B cell (primary cell): Measurements from ENCODE around the gene MARCKS. TPM values are rescaled to one million over a fixed set of nuclear protein-coding genes. Genes with fewer than 3 reads are reported as not detected.

Experiments
- ATAC-seq: fragments of 200-7000 bp; cut with Tn5 transposase; one replicate; pipeline ENCODE4 v1.10.0; 2021; ENCODE audit warnings: low read depth, mild to moderate bottlenecking, moderate number of reproducible peaks, moderate library complexity
- CTCF ChIA-PET: fragments of 350-600 bp; sonication (Branson Sonifier 250); formaldehyde crosslinking; loops from one replicate; lab custom pipeline; 2021; ENCODE audit warnings: antibody characterized with exemption, inconsistent platforms; lab: Charles Lee
- POLR2A ChIA-PET: fragments of 350-600 bp; sonication (Branson Sonifier 250); formaldehyde crosslinking; loops from one replicate; lab custom pipeline; 2021; ENCODE audit warnings: antibody characterized with exemption; lab: Charles Lee
- DNase-seq: peaks from one replicate; pipeline ENCODE4 v3.0.0; 2013
- H2AFZ ChIP-seq: 2 replicates; pipeline ENCODE4 v1.6.1; 2012; ENCODE audit warnings: mild to moderate bottlenecking, low read depth, low read length; ENCODE audit not compliant: insufficient read depth, poor library complexity, severe bottlenecking
- H3K27ac ChIP-seq, 2 donors: 1 replicate in 1 of 2; 2 replicates in 1 of 2; pipeline ENCODE4 v1.5.1; 2012 to 2013; ENCODE audit warnings: low read length in 2 of 2, mild to moderate bottlenecking in 2 of 2, moderate library complexity in 1 of 2
- H3K27me3 ChIP-seq, 4 experiments: fragments of 200-600 bp in 1 of 4; sonication (generic) in 1 of 4; replicated peaks in 1 of 4; 1 replicate in 2 of 4; 2 replicates in 2 of 4; pipeline versions ENCODE4 v1.6.1 to v1.7.0; 2013 to 2016; ENCODE audit warnings: low read length in 3 of 4, mild to moderate bottlenecking in 2 of 4, mixed read lengths in 1 of 4, moderate library complexity in 1 of 4; ENCODE audit not compliant: insufficient read depth in 4 of 4, control insufficient read depth in 3 of 4; ENCODE audit errors: control extremely low read depth in 1 of 4
- H3K36me3 ChIP-seq, 2 experiments: replicated peaks in 1 of 2; 1 replicate in 1 of 2; 2 replicates in 1 of 2; pipeline versions ENCODE4 v1.6.1 to v1.7.1; 2013; ENCODE audit warnings: low read length in 1 of 2; ENCODE audit not compliant: insufficient read depth in 2 of 2, control insufficient read depth in 1 of 2; ENCODE audit errors: control extremely low read depth in 1 of 2, extremely low read depth in 1 of 2
- H3K4me1 ChIP-seq, 2 donors: fragments of 200-600 bp in 1 of 2; sonication (generic) in 1 of 2; 1 replicate in 1 of 2; 2 replicates in 1 of 2; pipeline versions ENCODE4 v1.5.1 to v1.6.1; 2013 to 2017; ENCODE audit warnings: low read length in 2 of 2; ENCODE audit not compliant: control insufficient read depth in 2 of 2, insufficient read depth in 2 of 2
- H3K4me2 ChIP-seq: replicated peaks from 2 replicates; pipeline ENCODE3; 2012; ENCODE audit warnings: mild to moderate bottlenecking, low read depth, low read length; ENCODE audit not compliant: poor library complexity, severe bottlenecking
- H3K4me3 ChIP-seq, 5 experiments: fragments of 200-600 bp in 1 of 5; sonication (generic) in 1 of 5; 1 replicate in 3 of 5; 2 replicates in 2 of 5; pipeline versions ENCODE4 v1.5.1 to v1.7.0; 2011 to 2016; ENCODE audit warnings: low read length in 4 of 5, mild to moderate bottlenecking in 4 of 5, low read depth in 2 of 5, control low read depth in 1 of 5, moderate library complexity in 1 of 5; ENCODE audit not compliant: insufficient read depth in 1 of 5; ENCODE audit errors: control extremely low read depth in 1 of 5, extremely low read depth in 1 of 5
- H3K79me2 ChIP-seq: fragments of 200-600 bp; sonication (generic); one replicate; pipeline ENCODE4 v1.6.0; 2016; ENCODE audit warnings: low read length; ENCODE audit not compliant: control insufficient read depth, insufficient read depth
- H3K9ac ChIP-seq: fragments of 200-600 bp; sonication (generic); 2 replicates; pipeline ENCODE4 v1.6.1; 2017; ENCODE audit warnings: mild to moderate bottlenecking, low read length, moderate library complexity
- H3K9me3 ChIP-seq, 3 donors: one replicate each; pipeline versions ENCODE4 v1.6.1 to v1.7.1; 2013; ENCODE audit warnings: low read length in 2 of 3; ENCODE audit not compliant: control insufficient read depth in 2 of 3, insufficient read depth in 1 of 3; ENCODE audit errors: control extremely low read depth in 1 of 3
- H4K20me1 ChIP-seq: 2 replicates; pipeline ENCODE4 v1.6.0; 2012; ENCODE audit warnings: mild to moderate bottlenecking, low read length; ENCODE audit not compliant: insufficient read depth, control insufficient read depth, poor library complexity, severe bottlenecking
- H3K27ac Mint-ChIP-seq: one replicate; pipeline ENCODE4 v1.8.0; 2021; ENCODE audit warnings: mixed read lengths
- H3K27me3 Mint-ChIP-seq: one replicate; pipeline ENCODE4 v1.8.0; 2021; ENCODE audit warnings: mixed read lengths
- H3K4me1 Mint-ChIP-seq: one replicate; pipeline ENCODE4 v1.8.0; 2021; ENCODE audit warnings: mixed read lengths
- H3K4me3 Mint-ChIP-seq: one replicate; pipeline ENCODE4 v1.8.0; 2021; ENCODE audit warnings: mixed read lengths
- H3K9me3 Mint-ChIP-seq: one replicate; pipeline ENCODE4 v1.8.0; 2022; ENCODE audit warnings: mixed read lengths; ENCODE audit not compliant: insufficient read depth
- CTCF ChIP-seq: fragments of 200-600 bp; IDR thresholded peaks from one replicate; pipeline ENCODE4 v1.8.0; 2022; ENCODE audit warnings: antibody characterized with exemption, mild to moderate bottlenecking
- EZH2 ChIP-seq: IDR thresholded peaks from 2 replicates; pipeline ENCODE4 v1.6.1; 2012; ENCODE audit warnings: borderline replicate concordance, low read depth, mild to moderate bottlenecking, moderate library complexity, low read length; ENCODE audit not compliant: insufficient read depth, poor library complexity, severe bottlenecking
- WGBS: methylation state at CpG from one replicate; pipeline ENCODE4 v1.1.5; 2013; ENCODE audit warnings: missing lambda C conversion rate; ENCODE audit not compliant: insufficient coverage; 5-methylcytosine and 5-hydroxymethylcytosine counted together
- intact Hi-C: fragments of 100-400 bp; cut with micrococcal nuclease; formaldehyde crosslinking; loops from one replicate; pipeline ENCODE4 v1.10.0; 2022
- polyA plus RNA-seq: library from polyadenylated mRNA; depleted of rRNA; stranded (reverse); fragments of >200 nt; gene quantifications from 2 replicates; pipeline ENCODE4 v1.2.3, GENCODE V29; 2012
- total RNA-seq, 2 donors: library from RNA; stranded (reverse); fragments of 120-200 nt in 1 of 2; gene quantifications; 1 replicate in 1 of 2; 2 replicates in 1 of 2; pipeline versions ENCODE4 v1.2.3 to v1.2.4, GENCODE V29; 2013 to 2022

MARCKS gene
- total and polyA plus RNA-seq, 2 donors (not counting 1 experiment from before 2014, with no cell fraction given), result 15.4 to 58.6 TPM

- no peaks in the 10 kb centered on the region for H4K20me1 ChIP-seq
- Mint-ChIP-seq H3K9me3 (no peaks in the 10 kb centered on the region), H3K27me3 (no peaks in the 10 kb centered on the region), H3K27ac (no peak overlapping the region), H3K4me1 (no peaks in the 10 kb centered on the region), H3K4me3 (no peak overlapping the region)
- H3K9me3 ChIP-seq, result no peaks in the 10 kb centered on the region
- H2AFZ ChIP-seq, result no peak overlapping the region
- H3K4me2 ChIP-seq, result no peak overlapping the region
- H3K27me3 ChIP-seq, result no peaks in the 10 kb centered on the region
- no peak for TF ChIP-seq CTCF
- TF ChIP-seq EZH2, result no peak
- DNase-seq, result no peak
- CTCF ChIA-PET, result no interaction called here
- intact Hi-C loops, result no loop called here
- no peak overlapping the region for H3K4me3 ChIP-seq
- no peak for ATAC-seq
- H3K9ac ChIP-seq, result no peak overlapping the region
- no peaks in the 10 kb centered on the region for H3K79me2 ChIP-seq
- WGBS, result 95% methylated on average over 4 of the region's 5 CpGs
- no peak overlapping the region for H3K27ac ChIP-seq
- no peaks in the 10 kb centered on the region for H3K4me1 ChIP-seq
- no peaks in the 10 kb centered on the region for H3K36me3 ChIP-seq
- POLR2A ChIA-PET, result no interaction called here
Observed at GRCh38 chr6:113847447-113847846, 9.7 kb upstream of the MARCKS start.

GRCh38 chr6:113848280-113848679, 8.9 kb upstream of the MARCKS start:
- no peak for TF ChIP-seq CTCF
- no peak for TF ChIP-seq EZH2
- no peaks in the 10 kb centered on the region for H3K27me3 Mint-ChIP-seq
- intact Hi-C loops, result no loop called here

More at GRCh38 chr6:113848280-113848679, 8.9 kb upstream of the MARCKS start:
- Histone ChIP-seq H3K36me3 (no peaks in the 10 kb centered on the region), H3K9ac (no peak overlapping the region), H3K27ac (no peak overlapping the region), H3K4me2 (no peak overlapping the region), H3K4me1 (no peaks in the 10 kb centered on the region), H2AFZ (no peak overlapping the region), H3K4me3 (no peak overlapping the region), H3K9me3 (no peaks in the 10 kb centered on the region), H3K79me2 (no peaks in the 10 kb centered on the region), H4K20me1 (no peaks in the 10 kb centered on the region), H3K27me3 (no peaks in the 10 kb centered on the region)
- no peaks in the 10 kb centered on the region for H3K9me3 Mint-ChIP-seq
- no peaks in the 10 kb centered on the region for H3K4me1 Mint-ChIP-seq
- CTCF ChIA-PET, result no interaction called here
- ATAC-seq (no peak), DNase-seq (no peak)
- POLR2A ChIA-PET, result no interaction called here
- no peak overlapping the region for H3K27ac Mint-ChIP-seq
- no peak overlapping the region for H3K4me3 Mint-ChIP-seq
